Tibial nerve (tissue), 3 donors: Measurements from ENCODE around the gene HAGH.

Experiments used
- POLR2A ChIP-seq, 2 donors: fragments of 450-650 bp; IDR thresholded peaks; one replicate each; pipeline ENCODE4 v1.6.1; 2017; ENCODE audit warnings: antibody characterized with exemption in 2 of 2, mild to moderate bottlenecking in 2 of 2, moderate library complexity in 2 of 2
- TF ChIP-seq, protein P1 (sequence below), 5 experiments: fragments of 200-600 bp in 3 of 5; fragments of 450-650 bp in 2 of 5; sonication (generic) in 3 of 5; IDR thresholded peaks; one replicate each; pipeline ENCODE4 v1.5.1; 2016 to 2019; ENCODE audit warnings: antibody characterized with exemption in 5 of 5, mild to moderate bottlenecking in 3 of 5, moderate library complexity in 2 of 5

- TF ChIP-seq, protein P1, sequence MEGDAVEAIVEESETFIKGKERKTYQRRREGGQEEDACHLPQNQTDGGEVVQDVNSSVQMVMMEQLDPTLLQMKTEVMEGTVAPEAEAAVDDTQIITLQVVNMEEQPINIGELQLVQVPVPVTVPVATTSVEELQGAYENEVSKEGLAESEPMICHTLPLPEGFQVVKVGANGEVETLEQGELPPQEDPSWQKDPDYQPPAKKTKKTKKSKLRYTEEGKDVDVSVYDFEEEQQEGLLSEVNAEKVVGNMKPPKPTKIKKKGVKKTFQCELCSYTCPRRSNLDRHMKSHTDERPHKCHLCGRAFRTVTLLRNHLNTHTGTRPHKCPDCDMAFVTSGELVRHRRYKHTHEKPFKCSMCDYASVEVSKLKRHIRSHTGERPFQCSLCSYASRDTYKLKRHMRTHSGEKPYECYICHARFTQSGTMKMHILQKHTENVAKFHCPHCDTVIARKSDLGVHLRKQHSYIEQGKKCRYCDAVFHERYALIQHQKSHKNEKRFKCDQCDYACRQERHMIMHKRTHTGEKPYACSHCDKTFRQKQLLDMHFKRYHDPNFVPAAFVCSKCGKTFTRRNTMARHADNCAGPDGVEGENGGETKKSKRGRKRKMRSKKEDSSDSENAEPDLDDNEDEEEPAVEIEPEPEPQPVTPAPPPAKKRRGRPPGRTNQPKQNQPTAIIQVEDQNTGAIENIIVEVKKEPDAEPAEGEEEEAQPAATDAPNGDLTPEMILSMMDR (IDR thresholded peaks at IDR 0.05), result no peak
- TF ChIP-seq POLR2A (IDR thresholded peaks at IDR 0.05), result no peak
Observed at GRCh38 chr16:1761751-1762150, 64.9 kb downstream of the HAGH start.
